H1 (cell line): Measurements from ENCODE around the gene SLC25A24. TPM values are rescaled to one million over a fixed set of nuclear protein-coding genes. Genes with fewer than 3 reads are reported as not detected.

ENCODE experiments used
- CTCF ChIA-PET: fragments of 300-600 bp; sonication (Branson Sonifier 250); formaldehyde crosslinking; loops from one replicate; lab custom pipeline; 2021; ENCODE audit not compliant: partially characterized antibody; lab: Charles Lee
- POLR2A ChIA-PET: fragments of 300-600 bp; sonication (Branson Sonifier 250); formaldehyde crosslinking; loops from one replicate; lab custom pipeline; 2021; ENCODE audit warnings: inconsistent platforms; ENCODE audit not compliant: partially characterized antibody; lab: Charles Lee
- DNase-seq, 2 experiments: peaks; one replicate each; pipeline versions ENCODE4 v3.0.0 to v3.0.0-alpha.2; 2010 to 2022; ENCODE audit warnings: low spot score in 2 of 2, low read depth in 1 of 2, mixed read lengths in 1 of 2
- FAIRE-seq: peaks from 2 replicates; lab custom pipeline; 2011; peaks lifted over from hg19 to GRCh38; lab: Jason Lieb, UNC
- H2AFZ ChIP-seq: 2 replicates; pipeline ENCODE4 v1.8.1; 2012; ENCODE audit warnings: low read length, inconsistent platforms
- H2AK5ac ChIP-seq: 2 replicates; pipeline ENCODE4 v1.6.1; 2013; ENCODE audit warnings: low read depth, low read length
- H2BK120ac ChIP-seq: replicated peaks from 2 replicates; pipeline ENCODE3; 2013; ENCODE audit warnings: low read depth, low read length, inconsistent platforms
- H2BK12ac ChIP-seq: 2 replicates; pipeline ENCODE4 v1.6.1; 2013; ENCODE audit warnings: low read depth, low read length
- H2BK15ac ChIP-seq: 2 replicates; pipeline ENCODE4 v1.6.1; 2013; ENCODE audit warnings: low read length
- H2BK20ac ChIP-seq: 2 replicates; pipeline ENCODE4 v1.6.1; 2013; ENCODE audit warnings: low read length
- H2BK5ac ChIP-seq: 2 replicates; pipeline ENCODE4 v1.6.1; 2013; ENCODE audit warnings: low read depth, low read length
- H3K14ac ChIP-seq: 2 replicates; pipeline ENCODE4 v1.6.1; 2013; ENCODE audit warnings: inconsistent platforms; ENCODE audit not compliant: insufficient read length
- H3K18ac ChIP-seq: 2 replicates; pipeline ENCODE4 v1.6.1; 2013; ENCODE audit warnings: low read length; ENCODE audit errors: extremely low read depth
- H3K23ac ChIP-seq: 2 replicates; pipeline ENCODE4 v1.6.1; 2013; ENCODE audit warnings: inconsistent platforms; ENCODE audit not compliant: insufficient read length
- H3K23me2 ChIP-seq: 2 replicates; pipeline ENCODE4 v1.6.1; 2013; ENCODE audit warnings: low read depth, low read length
- H3K27ac ChIP-seq: 2 replicates; pipeline ENCODE4 v1.6.1; 2011; ENCODE audit warnings: low read depth, low read length, inconsistent platforms
- H3K27me3 ChIP-seq, 4 experiments: replicated peaks in 1 of 4; 1 replicate in 1 of 4; 2 replicates in 3 of 4; pipeline versions ENCODE4 v1.6.1 to v1.8.1; 2011 to 2013; ENCODE audit warnings: low read length in 3 of 4, mild to moderate bottlenecking in 3 of 4, inconsistent platforms in 2 of 4, mixed read lengths in 2 of 4, moderate library complexity in 1 of 4; ENCODE audit not compliant: control insufficient read depth in 3 of 4, insufficient read depth in 3 of 4; ENCODE audit errors: extremely low read depth in 1 of 4
- H3K36me3 ChIP-seq, 4 experiments: 2 replicates each; pipeline versions ENCODE4 v1.6.1 to v1.8.1; 2011 to 2013; ENCODE audit warnings: mild to moderate bottlenecking in 4 of 4, low read length in 3 of 4, moderate library complexity in 2 of 4, control low read depth in 1 of 4, inconsistent platforms in 1 of 4; ENCODE audit not compliant: insufficient read depth in 4 of 4, control insufficient read depth in 2 of 4
- H3K4ac ChIP-seq: replicated peaks from 2 replicates; pipeline ENCODE3; 2013; ENCODE audit warnings: low read length, low read depth, mixed read lengths, inconsistent platforms; ENCODE audit not compliant: insufficient read length
- H3K4me1 ChIP-seq, 4 experiments: replicated peaks in 1 of 4; 1 replicate in 1 of 4; 2 replicates in 3 of 4; pipeline versions ENCODE4 v1.6.1 to v1.8.1; 2011 to 2013; ENCODE audit warnings: low read length in 3 of 4, inconsistent platforms in 2 of 4, mixed read lengths in 1 of 4; ENCODE audit not compliant: insufficient read depth in 4 of 4, control insufficient read depth in 3 of 4
- H3K4me2 ChIP-seq, 2 experiments: 2 replicates each; pipeline versions ENCODE4 v1.6.1 to v1.8.1; 2011 to 2013; ENCODE audit warnings: low read depth in 2 of 2, low read length in 2 of 2, control low read depth in 1 of 2, inconsistent platforms in 1 of 2, mild to moderate bottlenecking in 1 of 2; ENCODE audit not compliant: insufficient read depth in 1 of 2
- H3K4me3 ChIP-seq, 4 experiments: fragments of 200-600, 300-600 bp in 1 of 4; sonication (generic), shearing (Covaris generic), sonication (Bioruptor Twin) in 1 of 4; 2 replicates each; pipeline versions ENCODE4 v1.5.1 to v1.8.1; 2011 to 2016; ENCODE audit warnings: low read length in 4 of 4, low read depth in 3 of 4, control low read depth in 2 of 4, inconsistent platforms in 2 of 4, mild to moderate bottlenecking in 2 of 4, mixed read lengths in 1 of 4, moderate library complexity in 1 of 4; ENCODE audit not compliant: insufficient read depth in 2 of 4; ENCODE audit errors: extremely low read depth in 1 of 4
- H3K56ac ChIP-seq: replicated peaks from 2 replicates; pipeline ENCODE3; 2013; ENCODE audit warnings: low read depth, mild to moderate bottlenecking, mixed read lengths, low read length, inconsistent platforms; ENCODE audit not compliant: insufficient read length
- H3K79me1 ChIP-seq: 2 replicates; pipeline ENCODE4 v1.6.1; 2013; ENCODE audit warnings: low read depth, low read length, control low read depth
- H3K79me2 ChIP-seq, 2 experiments: 2 replicates each; pipeline versions ENCODE4 v1.6.1 to v1.8.1; 2012 to 2013; ENCODE audit warnings: low read length in 2 of 2, mild to moderate bottlenecking in 2 of 2, inconsistent platforms in 1 of 2; ENCODE audit not compliant: insufficient read depth in 2 of 2, control insufficient read depth in 1 of 2
- H3K9ac ChIP-seq, 4 experiments: replicated peaks in 1 of 4; 1 replicate in 1 of 4; 2 replicates in 3 of 4; pipeline versions ENCODE4 v1.6.1 to v1.8.1; 2011 to 2013; ENCODE audit warnings: low read depth in 3 of 4, low read length in 3 of 4, control low read depth in 2 of 4, mild to moderate bottlenecking in 2 of 4, moderate library complexity in 2 of 4, inconsistent platforms in 1 of 4; ENCODE audit errors: extremely low read depth in 1 of 4
- H3K9me3 ChIP-seq, 2 experiments: 2 replicates each; pipeline versions ENCODE4 v1.6.1 to v1.8.1; 2012 to 2013; ENCODE audit warnings: mild to moderate bottlenecking in 2 of 2, moderate library complexity in 2 of 2, control low read depth in 1 of 2, inconsistent platforms in 1 of 2, low read depth in 1 of 2, low read length in 1 of 2, mixed read lengths in 1 of 2; ENCODE audit not compliant: insufficient read depth in 2 of 2
- H4K20me1 ChIP-seq, 2 experiments: replicated peaks in 1 of 2; 2 replicates each; pipeline versions ENCODE3 to v1.8.1; 2011 to 2013; ENCODE audit warnings: inconsistent platforms in 2 of 2, low read length in 2 of 2, mild to moderate bottlenecking in 1 of 2; ENCODE audit not compliant: insufficient read depth in 2 of 2, control insufficient read depth in 1 of 2
- H4K5ac ChIP-seq: 2 replicates; pipeline ENCODE4 v1.6.1; 2013; ENCODE audit warnings: low read length, low read depth, mixed read lengths, inconsistent platforms; ENCODE audit not compliant: insufficient read length
- H4K8ac ChIP-seq: 2 replicates; pipeline ENCODE4 v1.8.0; 2013; ENCODE audit warnings: mild to moderate bottlenecking, moderate library complexity, low read length, inconsistent platforms; ENCODE audit not compliant: insufficient read depth; ENCODE audit errors: extremely low read depth
- H4K91ac ChIP-seq: replicated peaks from 2 replicates; pipeline ENCODE3; 2013; ENCODE audit warnings: low read length, mixed read lengths, inconsistent platforms; ENCODE audit not compliant: insufficient read length
- ASH2L ChIP-seq: fragments of 200-600, 300-600 bp; sonication (generic); IDR thresholded peaks from one replicate; pipeline ENCODE4 v1.7.1; 2017; ENCODE audit warnings: low read length
- ATF2 ChIP-seq: IDR thresholded peaks from 2 replicates; pipeline ENCODE4 v1.6.1; 2012; ENCODE audit warnings: low read length, inconsistent platforms
- BACH1 ChIP-seq: IDR thresholded peaks from 2 replicates; pipeline ENCODE4 v1.6.1; 2012; ENCODE audit warnings: low read length, improper control_type of control experiment
- BCL11A ChIP-seq, 2 experiments: IDR thresholded peaks; one replicate each; pipeline ENCODE4 v1.6.1; 2011; ENCODE audit warnings: low read depth in 2 of 2, low read length in 2 of 2, mild to moderate bottlenecking in 2 of 2
- CHD2 ChIP-seq: IDR thresholded peaks from 2 replicates; pipeline ENCODE4 v1.6.1; 2012; ENCODE audit warnings: low read length, improper control_type of control experiment
- CREB1 ChIP-seq: IDR thresholded peaks from 2 replicates; pipeline ENCODE4 v1.6.1; 2012; ENCODE audit warnings: inconsistent platforms
- EZH2 ChIP-seq: fragments of 200-600 bp; sonication (generic); IDR thresholded peaks from 2 replicates; pipeline ENCODE4 v1.7.1; 2012; ENCODE audit warnings: low read depth, mild to moderate bottlenecking, moderate library complexity, low read length, inconsistent platforms; ENCODE audit not compliant: severe bottlenecking
- JUND ChIP-seq: IDR thresholded peaks from 2 replicates; pipeline ENCODE4 v1.6.1; 2011; ENCODE audit warnings: mild to moderate bottlenecking, improper control_type of control experiment, low read length
- KDM4A ChIP-seq: IDR thresholded peaks from one replicate; pipeline ENCODE4 v1.7.1; 2012; ENCODE audit warnings: low read depth, mild to moderate bottlenecking, moderate library complexity, low read length, inconsistent platforms; ENCODE audit not compliant: severe bottlenecking
- POU5F1 ChIP-seq: IDR thresholded peaks from 2 replicates; pipeline ENCODE4 v1.6.1; 2011; ENCODE audit warnings: low read depth, mild to moderate bottlenecking, low read length, moderate library complexity
- SIX5 ChIP-seq: IDR thresholded peaks from 2 replicates; pipeline ENCODE4 v1.6.1; 2011; ENCODE audit warnings: mild to moderate bottlenecking, low read depth, low read length
- SP4 ChIP-seq: IDR thresholded peaks from 2 replicates; pipeline ENCODE4 v1.6.1; 2012; ENCODE audit warnings: low read length, inconsistent platforms
- USF2 ChIP-seq: IDR thresholded peaks from 2 replicates; pipeline ENCODE4 v1.6.1; 2011; ENCODE audit warnings: low read length, improper control_type of control experiment
- WGBS, 2 experiments: shearing (Covaris generic) in 1 of 2; methylation state at CpG; one replicate each; pipeline versions ENCODE4 v1.1.6 to v1.1.7; 2013 to 2015; ENCODE audit warnings: low lambda C conversion rate in 2 of 2, mixed read lengths in 2 of 2, inconsistent platforms in 1 of 2, low coverage in 1 of 2, missing lambda C conversion rate in 1 of 2; ENCODE audit not compliant: insufficient replicate concordance in 2 of 2, insufficient coverage in 1 of 2, insufficient read length in 1 of 2; ENCODE audit errors: extremely low coverage in 1 of 2, missing lambda C conversion rate in 1 of 2; 5-methylcytosine and 5-hydroxymethylcytosine counted together
- polyA plus RNA-seq, 7 experiments: library from polyadenylated mRNA; depleted of rRNA in 3 of 7; stranded (reverse) in 5 of 7; unstranded in 2 of 7; fragments of >200 nt in 5 of 7; fragments of 200-250 nt in 2 of 7; gene quantifications; 1 replicate in 5 of 7; 2 replicates in 1 of 7; 4 replicates in 1 of 7; pipeline versions ENCODE4 v1.2.1 to v1.2.3, GENCODE V29; 2011 to 2013; ENCODE audit warnings: missing spikeins in 2 of 7, mixed read lengths in 2 of 7
- total RNA-seq: library from RNA; stranded (reverse); fragmentation: NEBNext Ultra II Directional; extraction: Animal tissue kit (Norgen Biotek cat#: 25700); gene quantifications from 2 replicates; pipeline ENCODE4 v1.2.1, GENCODE V29; 2021

The SLC25A24 gene
- total and polyA plus RNA-seq, 2 of the 8 experiments (the other 6 are each of a cell fraction or from before 2014, with no cell fraction given): 13.6 to 40.6 TPM

DNA sequence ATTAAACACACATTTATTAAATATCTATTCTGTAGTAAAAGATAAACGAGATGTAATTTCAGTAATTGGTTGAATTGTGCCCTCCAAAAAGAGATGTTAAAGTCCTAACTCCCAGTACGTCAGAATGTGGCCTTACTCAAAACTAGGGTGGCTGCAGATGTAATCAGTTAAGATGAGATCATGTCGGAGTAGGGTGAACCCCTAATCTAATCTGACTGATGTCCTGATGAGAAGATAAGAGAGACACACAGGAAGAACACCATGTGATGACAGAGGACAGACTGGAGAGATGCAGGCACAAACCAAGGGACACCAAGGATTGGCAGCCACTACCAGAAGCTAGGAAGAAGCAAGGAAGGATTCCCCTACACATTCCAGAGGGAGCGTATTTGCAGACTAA lies 104.1 kb downstream of the SLC25A24 start:
- no peaks in the 10 kb centered on the region for H3K79me2 ChIP-seq
- no peak overlapping the region for H3K4me2 ChIP-seq
- H4K91ac ChIP-seq: no peak overlapping the region
- H3K18ac ChIP-seq: no peak overlapping the region
- no peak overlapping the region for H2AFZ ChIP-seq
- H3K27ac ChIP-seq: no peak overlapping the region
- H2BK15ac ChIP-seq: no peak overlapping the region
- H3K4ac ChIP-seq: no peak overlapping the region
- no peak for FAIRE-seq
- H3K23ac ChIP-seq: no peak overlapping the region
- H3K14ac ChIP-seq: no peak overlapping the region
- no peak overlapping the region for H3K4me3 ChIP-seq
- no peaks in the 10 kb centered on the region for H3K9me3 ChIP-seq
- no peaks in the 10 kb centered on the region; the same call in 1 of the 2 replicates for H3K79me1 ChIP-seq
- H2BK12ac ChIP-seq: no peak overlapping the region
- POLR2A ChIA-PET: no interaction called here
- H3K23me2 ChIP-seq: no peaks in the 10 kb centered on the region
- no peak overlapping the region for H3K9ac ChIP-seq
- DNase-seq: no peak
- H2BK5ac ChIP-seq: no peak overlapping the region
- H2BK120ac ChIP-seq: no peak overlapping the region
- no peak overlapping the region for H2AK5ac ChIP-seq
- 82% methylated on average over 4 of the region's 4 CpGs; no CpG with 5 or more reads in 1 of the 2 experiments for WGBS, 2 experiments
- H4K20me1 ChIP-seq: no peaks in the 10 kb centered on the region
- H4K8ac ChIP-seq: no peak overlapping the region
- CTCF ChIA-PET: no interaction called here
- H2BK20ac ChIP-seq: no peak overlapping the region
- H4K5ac ChIP-seq: no peak overlapping the region
- no peaks in the 10 kb centered on the region for H3K36me3 ChIP-seq
- H3K27me3 ChIP-seq: no peaks in the 10 kb centered on the region
- H3K4me1 ChIP-seq: no peaks in the 10 kb centered on the region
- H3K56ac ChIP-seq: no peak overlapping the region
- TF ChIP-seq JUND (no peak), KDM4A (no peak), POU5F1 (no peak), CHD2 (no peak), ATF2 (no peak), BCL11A (IDR thresholded peaks at IDR 0.05; ENCODE audit: low read depth in 2 of 2, low read length in 2 of 2) (no peak), ASH2L (no peak), USF2 (no peak), EZH2 (no peak), SIX5 (no peak), SP4 (no peak), CREB1 (no peak), BACH1 (no peak)
